Measurements from ENCODE around the gene POP7.
A peak's percentile ranks its signal among the peaks of the same experiment; 100 is the strongest.

Gene POP7

DNA sequence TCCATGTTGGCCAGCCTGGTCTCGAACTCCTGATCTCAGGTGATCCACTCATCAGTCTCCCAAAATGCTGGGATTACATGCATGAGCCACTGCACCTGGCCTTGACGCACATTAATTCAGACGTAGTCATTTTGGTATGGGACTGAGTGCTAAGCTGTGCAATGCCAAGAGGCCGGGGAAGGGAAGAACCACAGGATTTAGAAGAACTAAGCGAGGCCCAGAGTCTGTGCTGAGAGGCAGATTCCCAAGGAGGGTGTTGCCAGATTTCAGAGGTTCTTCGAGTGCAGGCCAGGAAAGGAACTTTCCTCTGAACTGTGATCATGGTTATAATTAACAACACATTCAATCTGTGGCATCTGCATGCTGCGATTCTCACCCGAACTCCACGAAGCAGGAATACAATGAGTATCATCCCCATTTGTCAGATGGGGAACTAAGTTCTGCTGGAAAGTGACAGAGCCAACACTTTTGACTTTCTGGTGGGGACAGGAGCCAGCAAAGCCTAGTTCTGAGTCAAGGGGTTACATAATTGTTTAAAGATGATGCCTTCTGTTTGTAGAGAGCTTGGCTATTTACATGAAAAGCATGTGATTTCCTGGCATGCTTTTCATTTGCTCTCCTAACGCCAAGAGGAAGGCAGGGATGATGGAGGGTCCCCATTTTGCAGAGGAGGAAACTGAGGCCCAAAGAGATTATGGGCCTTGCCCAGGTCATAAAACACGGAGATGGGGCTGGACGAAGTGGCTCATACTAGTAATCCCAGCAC is 21.3 kb downstream of the POP7 start:
- peak; percentile 82 for DNase-seq (ENCODE audit: low spot score)

DNA sequence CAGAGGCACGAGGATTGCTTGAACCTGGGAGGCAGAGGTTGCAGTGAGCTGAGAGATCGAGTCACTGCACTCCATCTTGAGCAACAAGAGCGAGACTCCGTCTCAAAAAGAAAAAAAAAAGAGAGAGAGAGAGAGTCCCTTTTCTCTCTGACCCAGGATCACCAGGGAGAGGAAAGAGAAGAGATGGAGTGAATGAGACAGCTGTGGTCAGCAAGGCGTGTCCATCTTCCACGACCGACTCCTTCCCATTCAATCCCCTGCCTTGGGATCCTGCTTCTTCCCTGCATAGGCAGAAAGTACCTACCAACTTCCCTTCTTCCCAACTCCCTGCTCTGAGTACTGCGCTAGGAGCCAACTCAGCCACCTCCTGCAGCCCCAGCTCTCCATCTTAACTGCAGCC is 22.3 kb downstream of the POP7 start:
- DNase-seq (ENCODE audit: low spot score): no peak

DNA sequence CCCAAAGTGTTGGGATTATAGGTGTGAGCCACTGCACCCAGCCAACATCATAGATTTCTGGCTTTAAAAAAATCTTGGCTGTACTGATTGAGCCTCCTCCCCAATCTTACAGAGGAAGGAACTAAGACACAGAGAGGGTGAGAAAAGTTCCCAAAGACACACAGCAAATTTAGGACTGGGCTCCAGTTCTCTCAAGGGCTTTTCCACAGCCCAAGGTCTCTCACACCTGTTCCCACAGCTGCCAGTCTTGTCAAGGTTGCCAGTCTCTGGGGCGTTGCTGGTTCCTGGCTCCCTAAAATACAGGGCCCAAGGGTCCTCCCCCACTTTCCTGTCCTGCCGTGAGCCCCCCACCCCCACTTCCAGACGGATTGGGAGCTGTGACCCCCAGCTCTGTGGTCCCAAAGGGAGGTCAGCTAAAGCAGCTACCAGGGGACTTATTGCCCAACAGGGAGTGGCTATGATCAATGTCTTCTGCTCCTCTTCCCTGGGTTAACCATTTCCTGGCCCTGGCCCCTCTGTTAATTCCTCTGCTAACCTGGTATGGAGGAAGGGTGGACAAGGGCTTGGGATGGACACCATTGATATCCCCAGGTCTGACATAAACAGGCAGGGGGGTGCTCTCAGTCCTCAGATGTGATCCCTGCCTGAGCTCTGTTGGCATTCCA is 24.3 kb downstream of the POP7 start:
- no peak for DNase-seq (ENCODE audit: low spot score)

DNA sequence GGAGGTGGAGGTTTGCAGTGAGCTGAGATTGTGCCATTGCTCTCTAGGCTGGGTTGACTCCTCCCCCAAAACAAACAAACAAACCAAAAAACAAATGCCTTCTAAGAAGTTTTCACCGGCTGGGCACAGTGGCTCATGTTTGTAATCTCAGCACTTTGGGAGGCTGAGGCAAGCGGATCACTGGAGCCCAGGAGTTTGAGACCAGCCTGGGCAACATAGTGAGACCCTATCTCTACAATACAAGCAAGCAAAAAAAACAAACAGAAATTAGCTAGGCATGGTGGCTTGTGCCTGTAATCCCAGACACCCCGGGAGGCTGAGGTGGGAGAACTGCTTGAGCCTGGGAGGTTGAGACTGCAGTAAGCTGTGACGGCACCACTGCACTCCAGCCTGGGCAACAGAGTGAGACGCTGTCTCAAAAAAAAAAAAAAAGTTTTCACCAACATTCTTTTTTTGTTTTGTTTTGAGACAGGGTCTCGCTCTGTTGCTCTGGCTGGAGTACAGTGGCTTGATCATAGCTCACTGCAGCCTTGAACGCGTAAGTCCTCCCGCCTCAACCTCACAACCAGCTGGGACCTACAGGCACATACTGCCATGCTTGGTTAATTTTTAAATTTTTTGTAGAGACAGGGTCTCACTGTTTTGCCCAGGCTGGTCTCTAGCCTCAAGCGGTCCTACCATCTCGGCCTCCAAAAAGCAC is 26.2 kb downstream of the POP7 start:
- DNase-seq (ENCODE audit: low spot score): no peak

DNA sequence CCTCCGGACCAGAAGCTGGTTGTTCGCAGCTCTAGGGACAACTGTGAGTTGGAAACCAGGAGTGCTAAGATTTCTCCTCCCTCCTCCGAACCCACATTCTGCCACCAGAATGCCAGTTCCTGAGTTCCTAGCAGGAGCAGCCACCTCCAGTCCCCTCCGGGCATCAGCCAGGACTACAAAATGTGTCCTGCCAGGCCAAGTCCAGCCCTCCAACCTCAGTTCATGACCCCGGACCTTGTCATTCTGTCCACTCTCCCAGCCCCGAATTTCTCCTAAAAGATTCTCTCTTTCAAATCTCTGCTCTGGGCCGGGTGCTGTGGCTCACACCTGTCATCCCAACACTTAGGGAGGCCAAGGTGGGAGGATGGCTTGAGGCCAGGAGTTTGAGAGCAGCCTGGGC is 29.8 kb downstream of the POP7 start:
- no peak for DNase-seq (ENCODE audit: low spot score)

DNA sequence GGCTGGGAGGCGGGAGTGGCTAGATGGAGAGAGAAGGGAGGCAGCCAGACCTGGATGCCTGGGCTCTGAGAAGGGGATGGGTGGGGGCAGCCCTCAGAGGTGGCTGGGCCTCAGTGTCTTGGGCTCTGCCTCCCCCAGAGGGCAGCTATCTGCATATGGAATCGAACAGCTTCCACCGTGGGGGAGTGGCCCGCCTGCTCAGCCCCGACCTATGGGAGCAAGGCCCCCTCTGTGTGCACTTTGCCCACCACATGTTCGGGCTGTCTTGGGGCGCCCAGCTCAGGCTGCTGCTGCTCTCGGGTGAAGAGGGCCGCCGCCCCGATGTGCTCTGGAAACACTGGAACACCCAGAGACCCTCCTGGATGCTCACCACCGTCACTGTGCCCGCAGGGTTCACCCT is 30.8 kb downstream of the POP7 start:
- DNase-seq (ENCODE audit: low spot score): no peak

DNA sequence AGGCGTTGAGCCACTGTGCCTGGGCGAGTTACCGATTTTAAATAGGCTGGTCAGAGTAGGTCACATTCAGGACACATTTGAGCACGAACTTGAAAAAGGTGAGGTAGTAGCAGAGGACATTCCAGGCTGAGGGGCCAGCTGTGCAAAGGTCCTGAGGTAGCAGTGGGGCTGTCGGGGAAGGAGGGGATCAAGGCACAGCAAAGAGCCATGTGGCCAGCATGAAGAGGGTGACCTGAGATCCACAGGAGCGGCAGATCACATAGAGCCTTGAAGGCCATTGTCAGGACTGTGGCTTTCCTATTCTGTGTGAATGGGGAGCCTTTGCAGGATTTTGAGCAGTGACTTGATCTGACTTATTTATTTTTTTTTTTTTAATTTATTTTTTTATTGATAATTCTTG is 34.0 kb downstream of the POP7 start:
- DNase-seq (ENCODE audit: low spot score): no peak

DNA sequence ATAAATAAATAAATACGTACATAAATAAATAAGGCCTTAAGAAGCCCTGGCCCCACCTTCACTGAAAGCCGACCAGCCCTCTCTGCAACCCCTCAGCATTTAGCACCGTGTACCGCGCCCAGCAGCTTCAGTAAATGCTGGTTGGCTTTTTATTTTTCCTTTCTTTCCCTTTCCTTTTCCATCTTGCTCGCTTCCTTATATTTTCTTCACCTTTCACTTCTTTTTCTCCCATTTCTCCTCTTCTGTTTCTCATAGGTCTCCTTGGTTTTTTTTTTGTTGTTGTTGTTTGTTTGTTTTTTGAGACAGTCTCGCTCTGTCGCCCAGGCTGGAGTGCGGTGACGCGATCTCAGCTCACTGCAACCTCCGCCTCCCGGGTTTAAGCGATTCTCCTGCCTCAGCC is 38.7 kb downstream of the POP7 start:
- no peak for DNase-seq (ENCODE audit: low spot score)

DNA sequence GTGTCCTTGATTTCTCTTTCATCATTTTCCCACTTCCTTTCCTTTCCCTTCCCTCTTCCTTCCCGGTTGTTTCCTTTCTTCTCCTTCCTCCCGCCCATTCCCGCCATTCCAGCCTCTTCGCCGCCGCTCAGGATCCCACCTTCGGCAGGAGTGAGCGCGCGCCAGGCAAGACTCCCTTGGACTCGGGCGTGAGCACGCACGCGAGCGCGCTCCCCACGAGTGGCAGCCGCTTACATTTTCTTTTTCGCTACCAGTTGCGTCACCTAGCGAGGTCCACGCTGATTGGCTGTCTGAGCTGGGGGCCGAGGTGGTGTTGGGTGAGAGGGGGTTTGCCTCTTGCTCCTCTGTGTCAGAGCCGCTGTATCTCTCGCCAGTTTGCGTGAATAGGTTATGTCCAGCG is 39.3 kb downstream of the POP7 start:
- DNase-seq (ENCODE audit: low spot score): peak; percentile 81

DNA sequence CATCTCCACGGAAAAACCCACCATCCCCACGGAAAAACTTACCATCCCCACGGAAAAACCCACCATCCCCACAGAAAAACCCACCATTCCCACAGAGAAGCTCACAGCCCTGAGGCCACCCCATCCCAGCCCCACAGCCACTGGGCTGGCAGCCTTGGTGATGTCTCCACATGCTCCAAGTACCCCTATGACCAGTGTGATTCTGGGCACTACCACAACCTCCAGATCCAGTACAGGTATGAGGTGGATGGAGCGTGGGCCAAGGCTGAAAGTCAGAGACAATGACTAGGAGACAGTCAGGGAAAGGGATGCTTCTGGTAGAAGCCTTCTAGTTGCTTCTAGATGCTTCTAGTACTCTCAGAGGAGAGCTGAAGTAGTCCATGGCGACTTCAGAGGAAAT is 47.1 kb downstream of the POP7 start:
- DNase-seq (ENCODE audit: low spot score): no peak

DNA sequence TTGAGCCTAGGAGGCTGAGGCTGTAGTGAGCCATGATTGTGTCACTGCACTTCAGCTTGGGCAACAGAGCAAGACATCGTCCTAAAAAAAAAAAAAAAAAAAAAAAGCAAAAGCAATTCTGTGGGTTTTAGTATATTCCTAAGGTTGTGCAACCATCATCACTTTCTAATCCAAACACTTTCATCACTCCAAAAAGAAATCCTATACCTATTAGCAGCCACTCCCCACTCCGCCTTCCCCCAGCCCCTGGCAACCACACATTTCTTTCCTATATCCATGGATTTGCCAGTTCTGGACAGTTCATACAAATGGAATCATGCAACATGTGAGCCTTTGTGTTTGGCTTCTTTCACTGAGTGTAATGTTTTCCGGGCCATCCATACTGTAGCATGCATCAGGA is 47.8 kb downstream of the POP7 start:
- no peak for DNase-seq (ENCODE audit: low spot score)

All from AG08396 (cell line).